A673 (cell line): ENCODE data around the gene NUP42.

Experiments
- EZH2 ChIP-seq: fragments of 200-600 bp; sonication (generic); IDR thresholded peaks from 2 replicates; pipeline ENCODE4 v1.6.1; 2017; ENCODE audit warnings: borderline replicate concordance, low read depth, mild to moderate bottlenecking, mixed read lengths, antibody characterized with exemption, low read length; ENCODE audit not compliant: poor library complexity, severe bottlenecking
- TF ChIP-seq, protein P1 (sequence below): fragments of 300-800, 200-600 bp; sonication (generic); conservative IDR thresholded peaks from 2 replicates; pipeline ENCODE4 v1.5.1; 2017; ENCODE audit warnings: low read depth, mild to moderate bottlenecking, antibody characterized with exemption, low read length, moderate library complexity, mixed read lengths

DNA sequence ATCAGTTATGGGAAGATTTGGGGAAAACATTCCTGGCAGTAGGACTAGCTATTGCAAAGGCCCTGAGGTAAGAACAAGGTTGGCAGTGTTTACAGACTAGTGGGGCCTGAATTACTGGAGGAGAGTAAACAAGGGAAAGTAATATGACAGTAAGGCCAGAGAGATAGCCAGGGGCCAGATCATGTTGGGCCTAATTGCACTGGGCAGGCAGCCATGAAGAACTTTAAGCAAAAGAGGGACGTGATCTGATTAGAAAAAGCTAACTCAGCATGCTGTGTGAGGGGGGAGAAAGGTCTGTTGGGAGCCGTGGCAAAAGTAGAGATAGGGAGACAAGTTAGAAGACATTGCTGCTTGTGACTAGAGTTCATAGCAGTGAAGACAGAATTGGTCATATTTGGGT is 9.2 kb downstream of the NUP42 start:
- TF ChIP-seq, protein P1, sequence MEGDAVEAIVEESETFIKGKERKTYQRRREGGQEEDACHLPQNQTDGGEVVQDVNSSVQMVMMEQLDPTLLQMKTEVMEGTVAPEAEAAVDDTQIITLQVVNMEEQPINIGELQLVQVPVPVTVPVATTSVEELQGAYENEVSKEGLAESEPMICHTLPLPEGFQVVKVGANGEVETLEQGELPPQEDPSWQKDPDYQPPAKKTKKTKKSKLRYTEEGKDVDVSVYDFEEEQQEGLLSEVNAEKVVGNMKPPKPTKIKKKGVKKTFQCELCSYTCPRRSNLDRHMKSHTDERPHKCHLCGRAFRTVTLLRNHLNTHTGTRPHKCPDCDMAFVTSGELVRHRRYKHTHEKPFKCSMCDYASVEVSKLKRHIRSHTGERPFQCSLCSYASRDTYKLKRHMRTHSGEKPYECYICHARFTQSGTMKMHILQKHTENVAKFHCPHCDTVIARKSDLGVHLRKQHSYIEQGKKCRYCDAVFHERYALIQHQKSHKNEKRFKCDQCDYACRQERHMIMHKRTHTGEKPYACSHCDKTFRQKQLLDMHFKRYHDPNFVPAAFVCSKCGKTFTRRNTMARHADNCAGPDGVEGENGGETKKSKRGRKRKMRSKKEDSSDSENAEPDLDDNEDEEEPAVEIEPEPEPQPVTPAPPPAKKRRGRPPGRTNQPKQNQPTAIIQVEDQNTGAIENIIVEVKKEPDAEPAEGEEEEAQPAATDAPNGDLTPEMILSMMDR: no peak
- TF ChIP-seq EZH2: no peak
